Ramos (cell line): Measurements from ENCODE around the gene PSKH1.
"Not testable (repeated sequence)": the region's sequence is repeated elsewhere in the genome, so short reads cannot be mapped to it uniquely, and the experiment has no call there.

Experiments used
- in situ Hi-C: fragments of 300-500 bp; cut with MboI; formaldehyde crosslinking; loops from one replicate; pipeline ENCODE4 v1.14.3; 2022; ENCODE audit warnings: low sequenced_read_pairs; ENCODE audit not compliant: unreplicated experiment

The PSKH1 gene

DNA sequence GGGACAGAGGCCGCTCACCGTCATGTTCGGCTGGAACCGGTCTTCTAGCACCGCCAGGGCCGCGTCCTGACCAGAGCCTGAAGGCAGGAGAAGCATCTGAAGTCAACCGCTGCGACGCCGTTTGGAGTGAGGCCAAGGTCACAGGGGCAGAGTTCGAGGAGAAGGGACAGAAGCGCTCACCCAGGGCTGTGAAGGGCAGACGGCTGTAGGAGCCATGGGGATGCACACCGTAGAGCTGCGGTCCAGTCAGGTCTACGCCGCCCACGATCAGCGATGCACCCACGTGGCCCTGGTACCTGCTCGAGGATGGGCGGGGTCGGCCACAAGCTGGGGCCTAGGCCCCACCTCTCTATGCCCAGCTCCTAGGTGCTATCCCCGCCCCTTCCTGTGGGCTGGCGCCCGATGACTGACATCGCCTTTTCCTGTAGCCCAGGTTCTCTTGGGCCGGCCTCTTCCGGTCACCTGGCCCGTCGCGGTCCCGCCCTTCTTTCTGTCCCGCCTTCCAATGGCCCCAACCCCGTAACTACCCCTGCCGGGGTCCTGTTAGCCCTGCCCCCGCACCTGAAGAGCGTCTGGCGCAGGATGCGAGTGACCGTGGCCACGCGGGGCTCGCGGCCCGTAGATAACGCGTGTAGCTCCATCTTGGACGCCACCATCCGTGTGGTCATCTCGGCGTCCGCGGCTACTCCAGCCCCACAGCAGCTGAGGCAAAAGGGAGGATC, 42.5 kb downstream of the PSKH1 start:
- in situ Hi-C loops: no loop called here

DNA sequence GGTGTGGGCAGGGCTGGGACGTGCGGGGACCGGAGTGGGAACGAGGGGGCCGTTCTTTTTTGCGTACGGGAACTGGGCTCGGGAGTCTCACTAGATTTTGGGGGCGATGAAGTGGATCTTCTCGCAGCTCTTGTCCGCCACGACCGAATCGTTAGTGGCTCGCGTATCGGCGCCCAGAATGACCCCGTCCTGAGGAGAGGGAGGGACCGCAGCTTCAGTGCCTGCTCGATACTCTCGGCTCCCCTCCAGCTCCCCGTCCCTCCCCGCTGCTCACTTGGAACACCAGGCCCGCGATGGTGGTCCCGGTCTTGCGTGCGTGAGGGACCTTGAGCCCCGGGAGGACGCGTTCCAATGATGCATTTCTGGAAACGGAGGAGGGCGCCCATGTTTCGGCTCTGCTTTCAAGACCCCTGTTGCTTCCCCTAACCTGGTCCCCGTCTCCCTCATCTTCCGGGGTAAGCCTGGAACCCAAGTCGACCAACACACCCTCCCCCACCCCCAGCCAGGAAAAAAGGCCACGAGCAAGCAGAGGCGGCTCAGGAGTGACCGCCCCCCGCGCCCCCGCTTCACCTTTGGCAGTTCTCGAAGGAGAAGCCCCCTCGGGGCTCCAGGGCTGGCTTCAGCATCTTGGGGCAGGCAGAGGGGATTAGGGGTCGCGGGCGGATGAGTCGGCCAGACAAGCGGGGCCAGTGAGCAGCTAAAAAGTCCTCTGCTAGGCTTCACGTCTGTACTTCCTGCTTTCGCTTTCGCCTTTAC, 43.2 kb downstream of the PSKH1 start, which contains the start of gene PSMB10:
TSS of gene PSMB10 (minus strand) at position 727 of the 756 bp plus-strand sequence. CDS start at position 626, 101 bp downstream.
- in situ Hi-C loops: no loop called here

DNA sequence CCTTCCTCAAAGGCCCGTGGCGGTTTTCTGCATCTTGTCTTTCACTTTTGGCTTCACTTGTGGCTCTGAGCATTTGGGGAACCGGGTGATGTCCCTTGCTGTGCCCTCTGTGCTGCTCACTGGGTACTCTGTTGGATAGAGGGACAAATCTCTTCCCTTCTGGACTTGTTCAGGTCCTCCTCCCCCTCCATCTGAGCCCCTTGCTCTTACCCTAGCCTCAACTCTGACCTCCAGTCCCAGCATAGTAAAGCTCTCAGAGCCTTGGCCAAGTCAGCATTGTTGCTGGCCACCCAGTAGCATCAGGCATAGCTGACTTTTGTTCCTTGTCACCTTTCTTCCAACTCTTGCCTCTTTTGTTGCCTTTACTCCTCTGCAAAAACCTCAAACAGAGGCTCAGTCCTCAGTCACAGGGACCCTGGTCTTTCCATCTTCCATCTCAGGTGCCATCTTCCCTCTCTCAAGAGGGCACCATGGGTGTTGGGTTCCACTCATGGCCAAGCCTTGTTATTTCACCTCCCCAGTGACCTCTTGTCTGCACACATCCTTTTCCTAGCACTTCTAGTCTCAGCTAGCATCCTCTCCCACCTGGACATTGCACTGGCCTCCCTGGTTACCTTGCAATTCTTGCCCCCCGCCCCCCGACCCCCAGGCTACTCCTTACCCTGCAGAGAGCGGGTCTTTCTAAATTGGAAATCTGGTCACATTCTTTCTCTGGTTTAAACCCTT, 44.0 kb downstream of the PSKH1 start:
- in situ Hi-C loops: no loop called here

DNA sequence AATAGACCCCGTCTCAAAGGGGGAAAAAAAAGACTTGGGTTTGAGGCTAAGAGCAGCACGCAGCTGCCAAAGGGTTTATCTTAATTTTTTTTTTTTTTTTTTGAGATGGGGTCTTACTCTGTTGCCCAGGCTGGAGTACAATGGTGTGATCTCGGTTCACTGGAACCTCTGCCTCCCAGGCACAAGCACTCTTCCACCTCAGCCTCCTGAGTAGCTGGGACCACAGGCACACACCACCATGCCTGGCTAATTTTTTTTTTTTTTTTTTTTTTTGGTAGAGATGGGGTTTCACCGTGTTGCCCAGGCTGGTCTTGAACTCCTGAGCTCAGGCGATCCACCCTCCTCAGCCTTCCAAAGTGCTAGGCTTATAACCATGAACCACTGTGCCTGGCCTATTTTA, 44.7 kb downstream of the PSKH1 start:
- in situ Hi-C loops: not testable (repeated sequence)

DNA sequence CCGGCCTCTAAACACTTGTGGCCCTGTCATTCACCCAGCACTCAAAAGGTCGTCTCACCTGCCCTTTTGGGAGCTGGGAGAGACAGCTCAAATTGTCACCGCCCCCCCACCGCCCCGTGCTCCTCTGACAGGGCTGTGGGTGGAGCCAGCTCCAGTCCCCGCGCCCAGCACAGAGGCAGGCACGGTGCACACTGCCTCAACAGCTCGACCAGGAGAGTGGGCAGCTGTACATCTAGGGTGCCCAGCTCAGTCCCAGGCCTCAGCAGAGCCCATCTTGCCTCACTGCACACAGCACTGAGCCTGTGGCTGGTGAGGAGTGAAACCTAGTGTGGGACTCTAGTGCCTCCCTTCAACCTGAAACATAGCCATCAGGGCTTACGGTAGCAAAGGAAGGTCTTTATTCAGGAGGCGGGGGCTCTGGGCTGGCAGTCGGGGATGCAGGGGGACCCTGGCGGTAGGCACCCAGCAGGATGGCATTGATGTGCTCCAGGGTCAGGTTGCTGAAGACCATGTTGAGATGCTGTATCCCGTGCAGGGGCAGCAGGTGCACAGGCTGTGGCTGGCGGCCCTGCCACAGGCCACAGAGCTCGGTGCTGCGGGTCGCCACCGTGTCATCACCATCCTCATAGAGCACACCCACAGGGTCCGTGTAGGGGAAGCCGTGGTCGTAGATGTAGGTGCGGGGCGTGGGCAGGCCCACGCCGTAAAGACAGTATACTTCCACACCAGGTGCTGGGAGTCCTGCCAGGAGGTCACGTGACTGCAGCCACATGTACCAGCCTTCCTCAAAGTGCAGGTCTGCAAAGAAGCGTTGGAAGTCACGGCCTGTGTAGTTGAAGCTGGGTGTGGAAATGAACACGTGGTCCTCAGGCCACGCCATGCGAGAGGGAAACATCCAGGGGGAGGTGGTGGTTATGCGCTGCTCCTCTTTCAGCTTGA, 46.7 kb downstream of the PSKH1 start:
- in situ Hi-C loops: no loop called here

DNA sequence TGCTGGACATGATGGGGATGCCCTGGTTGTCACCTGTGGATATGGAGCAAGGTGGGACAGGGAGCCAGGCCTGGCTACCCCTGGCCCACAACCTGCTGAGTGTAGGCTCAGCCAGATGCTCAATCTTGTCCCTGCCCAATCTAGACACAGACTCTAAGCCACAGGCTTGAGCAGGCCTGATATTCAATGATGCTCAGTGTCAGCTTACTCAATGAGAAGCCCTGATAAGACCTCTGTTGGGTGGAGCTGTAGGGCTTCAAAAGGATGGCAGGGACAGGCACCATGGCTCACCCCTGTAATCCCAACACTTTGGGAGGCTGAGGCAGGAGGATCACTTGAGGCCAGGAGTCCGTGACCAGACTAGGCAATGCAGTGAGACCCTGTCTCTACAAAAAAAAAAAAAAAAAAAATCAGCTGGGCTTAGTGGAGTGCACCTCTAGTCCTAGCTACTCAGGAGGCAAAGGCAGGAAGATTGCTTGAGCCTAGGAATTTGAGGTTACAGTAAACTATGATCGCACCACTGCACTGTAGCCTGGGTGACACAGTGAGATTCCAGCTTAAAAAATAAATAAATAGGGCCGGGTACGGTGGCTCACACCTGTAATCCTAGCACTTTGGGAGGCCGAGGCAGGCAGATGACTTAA, 47.5 kb downstream of the PSKH1 start:
- in situ Hi-C loops: no loop called here

DNA sequence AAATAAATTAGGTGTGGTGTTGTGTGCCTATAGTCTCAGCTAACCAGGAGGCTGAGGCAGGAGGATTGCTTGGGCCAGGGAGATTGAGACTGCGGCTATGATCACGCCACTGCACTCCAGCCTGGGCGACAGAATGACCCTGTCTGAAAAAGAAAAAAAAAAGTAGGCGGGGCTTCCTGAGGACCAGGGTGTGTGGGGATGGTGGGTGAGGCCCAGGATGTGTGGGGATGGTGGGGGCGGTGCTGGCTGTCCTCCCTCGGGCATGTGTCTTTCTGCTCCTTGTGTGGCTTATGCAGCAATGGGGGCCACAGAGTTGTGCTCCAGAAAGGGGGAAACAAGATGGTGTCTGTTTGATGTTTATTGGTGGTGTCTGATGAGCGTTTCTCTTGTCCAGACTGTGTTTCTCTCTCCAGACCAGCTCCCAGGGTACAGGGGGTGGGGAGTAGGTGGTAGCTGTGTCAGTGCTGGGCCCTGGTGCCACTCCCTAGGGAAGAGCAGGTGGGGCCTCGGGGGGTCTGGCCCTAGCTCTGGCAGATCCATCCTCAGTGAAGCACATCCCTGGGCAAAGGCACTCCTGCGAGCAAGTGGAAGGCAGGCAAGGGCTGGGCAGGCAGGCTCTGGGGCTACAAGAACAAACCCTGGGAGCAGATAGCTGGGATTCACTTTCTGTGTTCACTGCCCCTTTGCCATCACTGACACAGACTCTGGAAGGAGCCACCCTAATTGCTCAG, 48.6 kb downstream of the PSKH1 start:
- in situ Hi-C loops: no loop called here

DNA sequence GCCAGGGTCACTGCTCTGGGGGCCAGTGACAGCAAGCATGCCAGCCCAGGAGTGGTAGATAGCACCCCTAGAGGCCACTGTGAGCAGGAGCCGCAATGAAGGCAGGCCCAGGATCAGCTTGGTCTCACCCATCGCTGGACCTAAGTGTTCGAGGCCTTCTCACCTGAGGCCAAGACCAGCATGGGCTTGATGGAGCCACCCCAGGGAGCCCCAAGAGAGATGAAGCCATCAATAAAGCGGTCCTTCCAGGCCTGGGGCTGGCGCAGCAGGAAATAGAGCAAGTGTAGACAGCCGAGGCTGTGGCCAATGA, 49.1 kb downstream of the PSKH1 start:
- in situ Hi-C loops: no loop called here

DNA sequence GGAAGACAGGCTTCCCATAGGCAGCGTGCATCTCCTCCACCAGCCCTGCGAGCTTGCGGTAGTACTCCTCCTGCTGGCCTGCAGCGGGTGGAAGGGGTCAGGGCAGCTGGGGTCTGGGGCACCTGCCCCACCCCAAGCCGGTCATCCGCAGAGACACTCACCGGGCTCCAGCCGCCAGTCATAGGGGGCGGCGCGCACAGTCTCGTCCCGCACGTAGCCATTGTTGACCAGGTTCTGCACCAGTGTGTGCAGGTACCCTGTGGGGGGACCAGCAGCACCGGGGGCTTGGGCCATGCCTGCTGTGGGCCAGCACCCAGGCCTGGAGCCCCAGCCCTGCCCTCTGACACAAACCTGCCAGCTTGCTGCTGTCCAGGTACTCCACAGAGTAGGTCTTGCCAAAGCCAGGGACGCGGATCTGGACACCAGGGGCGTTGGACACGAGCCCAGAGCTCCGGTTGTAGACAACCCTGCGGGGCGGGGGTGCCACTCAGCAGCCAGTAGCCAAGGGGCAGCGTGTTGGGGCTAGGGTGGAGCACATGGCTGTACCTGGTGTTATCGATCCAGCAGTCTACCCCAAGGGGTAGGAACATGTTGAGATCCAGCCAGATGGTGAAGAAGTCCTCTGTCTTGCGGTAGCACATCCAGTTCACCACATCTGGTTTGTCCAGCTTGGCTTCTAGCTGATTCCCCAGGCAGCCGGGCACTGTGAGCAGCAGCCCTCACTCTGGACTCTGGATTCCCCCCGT, 49.6 kb downstream of the PSKH1 start:
- in situ Hi-C loops: no loop called here

DNA sequence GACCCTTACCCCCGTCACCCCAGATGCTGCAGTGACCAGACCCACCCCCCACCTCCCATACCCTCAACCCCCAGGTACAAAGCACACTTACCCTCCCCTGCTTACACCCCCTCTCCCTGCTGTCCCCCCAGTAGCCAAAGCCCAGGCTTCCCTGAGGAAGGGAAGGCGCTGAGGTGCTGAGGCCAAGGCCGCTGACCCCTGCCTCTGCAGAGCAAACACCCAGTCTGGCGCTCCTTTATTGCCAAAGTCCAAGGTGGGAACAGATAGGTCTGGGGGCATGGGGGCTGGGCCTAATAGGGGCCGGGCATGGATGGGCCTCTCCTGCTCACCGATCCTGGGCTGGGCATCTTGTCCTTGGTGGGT, 50.2 kb downstream of the PSKH1 start:
- in situ Hi-C loops: no loop called here

DNA sequence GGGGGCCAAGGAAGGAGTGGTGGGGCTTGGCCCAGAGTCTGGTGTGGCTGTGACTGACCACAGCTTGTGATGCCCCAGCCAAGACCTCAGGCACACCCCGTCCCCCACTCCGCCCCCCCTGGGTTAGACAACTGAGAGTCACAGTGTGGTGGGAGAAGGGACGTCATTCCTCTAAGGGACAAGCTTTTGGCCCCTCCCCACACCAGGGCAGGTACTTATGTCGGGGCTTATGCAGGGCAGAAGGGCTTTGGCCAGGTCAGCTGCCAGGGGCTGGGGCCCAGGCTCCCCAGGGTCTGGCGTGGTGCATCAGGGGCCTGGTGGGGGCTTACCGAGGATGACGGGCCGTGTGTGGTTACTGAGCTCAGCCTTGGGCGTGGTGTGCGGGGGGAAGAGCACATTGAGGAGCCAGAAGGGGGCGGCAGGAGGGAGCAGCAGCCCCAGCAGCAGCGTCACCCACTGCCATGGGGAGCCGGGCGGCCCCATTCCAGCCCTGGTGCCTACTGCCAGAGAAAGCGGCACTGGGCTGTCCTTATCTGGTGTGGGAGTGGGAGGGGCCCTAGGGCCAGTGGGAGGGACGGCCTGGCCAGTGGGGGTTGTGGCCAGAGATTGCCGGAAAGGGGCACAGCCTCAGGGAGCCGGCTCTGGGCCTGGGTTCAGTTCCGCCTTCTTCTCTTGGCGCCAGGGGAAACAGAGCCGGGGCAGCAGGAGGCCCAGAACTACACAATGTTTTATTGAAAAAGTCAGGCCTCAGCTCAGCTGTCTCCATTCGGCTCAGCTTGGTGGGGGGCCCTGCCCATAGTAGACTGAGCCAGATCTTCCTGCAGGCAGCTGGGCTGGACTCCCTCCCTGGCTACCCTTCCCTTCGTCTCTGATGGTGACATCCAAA, 50.8 kb downstream of the PSKH1 start, which contains the start of gene LCAT:
TSS of gene LCAT (minus strand) at position 502 of the 886 bp plus-strand sequence. CDS start at position 483, 19 bp downstream.
- in situ Hi-C loops: no loop called here

DNA sequence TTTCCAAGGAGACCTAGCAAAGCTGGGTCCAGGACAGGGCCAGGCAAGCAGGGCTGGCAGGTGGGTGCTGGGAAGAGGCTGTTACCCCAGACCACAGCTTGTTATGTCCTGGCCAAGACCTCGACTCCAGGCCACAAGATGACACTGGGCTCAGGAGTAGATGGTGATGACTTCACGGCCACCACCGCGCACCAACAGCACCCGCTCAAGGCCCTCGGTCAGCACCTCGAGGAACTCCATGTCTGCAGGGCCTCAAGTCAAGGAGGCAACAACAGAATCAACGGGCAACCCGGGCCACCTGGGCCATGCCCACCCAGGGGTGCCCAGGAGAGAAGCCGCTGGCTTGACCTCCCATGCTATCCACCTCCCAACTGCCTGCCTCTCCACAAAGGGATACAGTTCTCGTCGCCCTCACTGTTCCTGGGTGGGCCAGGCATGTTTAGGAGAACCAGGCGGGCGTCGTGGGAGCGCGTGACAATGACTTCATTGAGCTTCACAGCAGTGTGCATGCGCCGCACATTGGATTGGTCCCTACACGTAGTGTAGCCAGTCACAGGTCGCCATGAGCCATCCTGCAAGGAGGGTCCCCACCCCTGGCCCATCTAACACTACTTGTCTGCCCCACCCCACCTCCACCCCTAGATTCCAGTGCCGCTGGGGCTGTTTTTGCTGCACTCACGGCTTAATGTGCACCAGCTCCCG, 51.8 kb downstream of the PSKH1 start:
- in situ Hi-C loops: no loop called here

DNA sequence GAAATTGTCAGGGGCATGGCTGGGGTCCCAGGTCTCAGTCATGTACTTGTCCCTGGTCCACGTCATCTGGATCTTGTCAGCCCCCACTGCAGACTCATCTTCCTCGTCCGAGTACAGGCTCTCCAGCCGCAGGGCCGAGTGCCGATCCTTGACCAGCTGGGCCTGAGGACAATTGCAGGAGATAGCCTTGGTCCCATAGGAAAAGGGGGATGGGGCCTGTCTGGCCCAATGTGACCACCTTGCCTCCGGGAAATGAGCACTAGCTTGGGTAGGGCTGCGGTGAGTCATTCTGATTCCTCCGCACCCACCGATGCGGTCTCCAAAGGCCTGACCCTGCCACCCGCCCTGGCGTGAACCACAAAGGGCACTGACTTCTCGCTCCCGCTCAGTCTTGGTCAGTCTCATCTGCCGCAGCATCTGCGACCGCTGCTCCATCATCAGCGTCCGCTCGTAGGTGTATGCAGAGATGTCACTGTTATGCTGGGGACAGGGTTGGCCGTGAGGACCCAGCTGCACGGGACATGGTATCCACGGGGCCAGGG, 52.4 kb downstream of the PSKH1 start:
- in situ Hi-C loops: no loop called here

DNA sequence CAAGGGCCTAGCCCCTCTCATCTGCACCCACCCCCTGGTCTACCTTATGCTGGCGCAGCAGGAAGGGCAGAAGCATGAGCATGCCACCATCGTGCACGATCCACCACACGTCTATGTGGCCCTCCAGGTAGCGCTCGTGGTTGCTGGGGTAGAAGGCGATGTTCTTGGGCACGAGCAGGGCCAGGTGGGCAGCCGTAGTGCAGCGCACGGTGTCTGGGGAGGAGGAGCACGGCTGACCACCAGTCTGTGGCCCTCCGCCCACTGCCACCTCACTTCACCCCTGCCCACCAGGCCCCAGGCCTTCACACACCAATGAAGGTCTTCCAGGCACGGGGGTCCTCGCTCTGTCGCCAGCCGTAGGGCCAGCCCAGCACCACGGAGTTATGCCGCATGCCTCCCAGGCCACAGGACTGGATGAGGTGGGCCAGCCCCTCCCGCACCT, 53.1 kb downstream of the PSKH1 start:
- in situ Hi-C loops: no loop called here

DNA sequence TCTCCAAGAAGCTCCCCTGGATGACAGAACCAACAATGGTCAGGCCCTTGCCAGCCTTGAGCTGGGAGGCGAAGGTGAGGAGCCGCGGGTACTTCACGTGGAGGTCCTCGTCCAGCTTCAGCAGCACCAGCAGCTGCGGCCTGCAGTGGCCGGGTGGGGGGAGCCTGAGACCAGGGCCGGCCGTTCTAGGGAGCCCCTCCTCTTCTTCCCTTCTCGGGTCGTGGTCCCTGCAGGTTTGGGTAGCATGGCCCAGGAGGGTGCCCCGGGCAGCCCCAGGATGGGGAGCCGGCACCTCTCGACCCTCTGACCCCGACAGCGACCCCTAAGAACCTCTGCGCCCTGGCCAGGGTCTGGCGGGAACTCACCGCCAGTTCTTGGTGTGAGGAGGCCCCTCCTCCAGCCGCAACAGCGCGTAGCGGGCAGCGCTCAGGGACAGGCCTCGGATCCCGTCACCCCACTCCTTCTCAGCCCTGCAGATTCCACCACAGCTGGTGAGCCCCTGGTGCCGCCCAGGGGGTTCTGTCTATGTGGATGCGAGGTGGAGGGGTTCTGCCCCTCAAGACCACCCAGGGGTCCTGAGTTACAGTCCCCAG, 54.0 kb downstream of the PSKH1 start:
- in situ Hi-C loops: no loop called here

DNA sequence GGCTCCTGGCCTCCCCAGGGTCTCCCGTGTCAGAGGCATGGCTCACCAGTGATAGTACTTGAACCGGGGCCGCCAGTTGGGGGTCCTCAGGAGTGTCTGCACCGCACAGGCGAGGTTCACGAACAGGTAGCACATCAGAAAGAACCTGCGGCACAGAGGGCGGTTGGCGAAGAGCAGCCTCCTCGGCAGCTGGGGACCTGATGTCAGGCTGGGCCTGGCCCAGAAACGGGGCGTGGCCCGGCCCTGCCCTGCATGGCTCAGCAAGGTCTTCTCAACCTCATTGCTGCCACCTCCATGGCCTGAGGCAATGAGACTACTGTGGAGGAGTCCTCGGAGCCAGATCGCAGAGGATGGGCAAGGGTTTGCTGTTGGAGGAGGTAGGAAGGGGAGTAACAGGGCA, 55.0 kb downstream of the PSKH1 start:
- in situ Hi-C loops: no loop called here
